ENCODE data around the gene TYW1B. TPM values are rescaled to one million over a fixed set of nuclear protein-coding genes. Genes with fewer than 3 reads are reported as not detected.
"Not testable (repeated sequence)": the region's sequence is repeated elsewhere in the genome, so short reads cannot be mapped to it uniquely, and the experiment has no call there.

TYW1B gene, protein sequence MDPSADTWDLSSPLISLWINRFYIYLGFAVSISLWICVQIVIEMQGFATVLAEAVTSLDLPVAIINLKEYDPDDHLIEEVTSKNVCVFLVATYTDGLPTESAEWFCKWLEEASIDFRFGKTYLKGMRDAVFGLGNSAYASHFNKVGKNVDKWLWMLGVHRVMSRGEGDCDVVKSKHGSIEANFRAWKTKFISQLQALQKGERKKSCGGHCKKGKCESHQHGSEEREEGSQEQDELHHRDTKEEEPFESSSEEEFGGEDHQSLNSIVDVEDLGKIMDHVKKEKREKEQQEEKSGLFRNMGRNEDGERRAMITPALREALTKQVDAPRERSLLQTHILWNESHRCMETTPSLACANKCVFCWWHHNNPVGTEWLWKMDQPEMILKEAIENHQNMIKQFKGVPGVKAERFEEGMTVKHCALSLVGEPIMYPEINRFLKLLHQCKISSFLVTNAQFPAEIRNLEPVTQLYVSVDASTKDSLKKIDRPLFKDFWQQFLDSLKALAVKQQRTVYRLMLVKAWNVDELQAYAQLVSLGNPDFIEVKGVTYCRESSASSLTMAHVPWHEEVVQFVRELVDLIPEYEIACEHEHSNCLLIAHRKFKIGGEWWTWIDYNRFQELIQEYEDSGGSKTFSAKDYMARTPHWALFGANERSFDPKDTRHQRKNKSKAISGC
- total RNA-seq (2021) (2.6 TPM in 2 replicates), Bru-seq, nascent RNA (percentile 57 among the genes with signal in this experiment), BruChase-seq, experiment 1, labeled RNA remaining after a 2-hour chase (percentile 51 among the genes with signal in this experiment), BruChase-seq, experiment 2, labeled RNA remaining after a 6-hour chase (percentile 56 among the genes with signal in this experiment)
- long read RNA-seq, result 0 reads

DNA sequence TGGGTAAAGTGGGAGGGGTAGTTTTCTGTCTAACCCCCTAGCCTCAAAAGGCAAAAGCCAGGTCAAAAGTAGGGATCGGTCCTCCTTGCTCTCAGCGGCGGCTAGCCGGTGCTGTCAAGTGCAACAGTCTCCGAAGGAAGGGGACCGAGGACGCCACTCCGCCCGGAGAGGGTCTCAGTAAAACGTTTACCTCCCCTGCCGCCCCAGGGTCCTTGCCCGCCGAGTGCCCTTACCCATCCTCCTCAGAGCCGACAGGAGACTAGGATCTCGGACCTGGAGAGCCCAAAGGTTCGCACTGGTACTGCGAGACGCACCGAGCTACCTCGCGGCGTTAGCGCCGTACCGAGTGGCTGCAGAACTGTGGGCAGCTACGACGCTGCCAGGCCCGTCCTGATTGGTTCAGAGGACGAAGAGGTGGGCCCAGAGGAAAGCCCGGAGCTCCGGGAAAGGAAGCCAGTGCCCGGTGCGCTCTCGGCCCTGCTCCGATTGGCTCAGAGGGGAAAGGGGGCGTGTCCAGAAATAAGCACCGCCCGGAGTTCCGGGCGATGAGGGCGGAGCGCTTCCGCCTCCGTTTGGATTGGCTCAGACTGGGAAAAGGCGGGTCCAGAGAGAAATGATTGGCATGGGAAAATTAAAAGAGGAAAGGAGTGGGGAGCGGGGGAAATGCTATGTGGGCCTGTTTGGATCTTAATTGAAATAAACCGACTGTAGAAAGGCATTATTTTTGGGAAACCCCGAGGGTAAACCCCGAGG lies at the start of gene TYW1B:
Gene TYW1B, minus strand, starts transcription at position 362 of the 753 bp plus-strand sequence. Its CDS starts 125 bp downstream, at position 237.
- H3K27ac ChIP-seq (ENCODE audit: low read depth, low read length, poor library complexity, severe bottlenecking), result peak within 1 kb of the TSS; percentile 51
- H3K36me3 ChIP-seq (ENCODE audit: insufficient read depth, low read length, poor library complexity, severe bottlenecking); H3K27me3 ChIP-seq (replicated peaks; ENCODE audit: insufficient read depth, low read depth, low read length, poor library complexity); H3K4me1 ChIP-seq (ENCODE audit: insufficient read depth, low read length, poor library complexity, severe bottlenecking); POLR2A ChIA-PET (ENCODE audit: low non-redundant PET); BruUV-seq (replicated peaks); H3K9me3 ChIP-seq (ENCODE audit: low read depth, low read length, poor library complexity, severe bottlenecking): not testable (repeated sequence)
- CTCF ChIA-PET, result interaction anchor here (0.6 kb wide), 1 partner anchor 1187 kb away, joined by 4 read pairs; no protein-coding TSS in a partner anchor
- peak within 1 kb of the TSS; percentile 71 for H3K4me3 ChIP-seq (ENCODE audit: low read depth, low read length, poor library complexity, severe bottlenecking)
- peak; percentile 98 for DNase-seq (ENCODE audit: low spot score)
- intact Hi-C loops (cut with micrococcal nuclease; ENCODE audit: unreplicated experiment), result loop anchor here (2.0 kb wide), 1 partner anchor 97 kb away; the partner anchor contains the start of gene POM121

GRCh38 chr7:72867591-72867990 lies 39.6 kb upstream of the TYW1B start:
- intact Hi-C loops (cut with micrococcal nuclease; ENCODE audit: unreplicated experiment); DNase-seq (ENCODE audit: low spot score); CTCF ChIA-PET; H3K36me3 ChIP-seq (ENCODE audit: insufficient read depth, low read length, poor library complexity, severe bottlenecking); POLR2A ChIA-PET (ENCODE audit: low non-redundant PET); H3K27me3 ChIP-seq (replicated peaks; ENCODE audit: insufficient read depth, low read depth, low read length, poor library complexity); H3K27ac ChIP-seq (ENCODE audit: low read depth, low read length, poor library complexity, severe bottlenecking); H3K9me3 ChIP-seq (ENCODE audit: low read depth, low read length, poor library complexity, severe bottlenecking); H3K4me3 ChIP-seq (ENCODE audit: low read depth, low read length, poor library complexity, severe bottlenecking); H3K4me1 ChIP-seq (ENCODE audit: insufficient read depth, low read length, poor library complexity, severe bottlenecking); BruUV-seq (replicated peaks): not testable (repeated sequence)

- H3K4me1 ChIP-seq (ENCODE audit: insufficient read depth, low read length, poor library complexity, severe bottlenecking); POLR2A ChIA-PET (ENCODE audit: low non-redundant PET); H3K9me3 ChIP-seq (ENCODE audit: low read depth, low read length, poor library complexity, severe bottlenecking); CTCF ChIA-PET; H3K36me3 ChIP-seq (ENCODE audit: insufficient read depth, low read length, poor library complexity, severe bottlenecking); H3K27ac ChIP-seq (ENCODE audit: low read depth, low read length, poor library complexity, severe bottlenecking); H3K4me3 ChIP-seq (ENCODE audit: low read depth, low read length, poor library complexity, severe bottlenecking); intact Hi-C loops (cut with micrococcal nuclease; ENCODE audit: unreplicated experiment); H3K27me3 ChIP-seq (replicated peaks; ENCODE audit: insufficient read depth, low read depth, low read length, poor library complexity); BruUV-seq (replicated peaks); DNase-seq (ENCODE audit: low spot score): not testable (repeated sequence)
These were observed 30.9 kb upstream of the TYW1B start for GRCh38 chr7:72858846-72859400.

DNA sequence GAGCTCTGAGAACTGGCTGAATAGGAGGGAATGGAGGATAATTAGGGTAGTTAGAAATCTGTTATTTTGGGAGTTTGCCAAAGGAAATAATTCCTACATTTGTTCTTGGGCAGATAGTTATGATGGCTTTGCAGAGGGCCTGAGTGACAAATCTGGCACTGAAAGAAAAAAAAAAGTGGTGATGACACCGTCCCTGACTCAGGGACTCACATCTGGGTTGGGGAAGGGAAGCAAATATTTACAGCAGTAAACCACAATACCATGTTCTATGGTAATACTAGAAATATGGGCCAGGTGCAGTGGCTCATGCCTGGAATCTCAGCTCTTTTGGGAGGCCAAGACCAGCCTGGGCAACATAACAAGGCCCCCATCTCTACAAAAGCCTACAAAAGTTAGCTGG lies 29.9 kb upstream of the TYW1B start:
- POLR2A ChIA-PET (ENCODE audit: low non-redundant PET); H3K27ac ChIP-seq (ENCODE audit: low read depth, low read length, poor library complexity, severe bottlenecking); intact Hi-C loops (cut with micrococcal nuclease; ENCODE audit: unreplicated experiment); H3K9me3 ChIP-seq (ENCODE audit: low read depth, low read length, poor library complexity, severe bottlenecking); DNase-seq (ENCODE audit: low spot score); H3K27me3 ChIP-seq (replicated peaks; ENCODE audit: insufficient read depth, low read depth, low read length, poor library complexity); H3K4me3 ChIP-seq (ENCODE audit: low read depth, low read length, poor library complexity, severe bottlenecking); CTCF ChIA-PET; H3K36me3 ChIP-seq (ENCODE audit: insufficient read depth, low read length, poor library complexity, severe bottlenecking); BruUV-seq (replicated peaks); H3K4me1 ChIP-seq (ENCODE audit: insufficient read depth, low read length, poor library complexity, severe bottlenecking): not testable (repeated sequence)

- H3K36me3 ChIP-seq (ENCODE audit: insufficient read depth, low read length, poor library complexity, severe bottlenecking); POLR2A ChIA-PET (ENCODE audit: low non-redundant PET); intact Hi-C loops (cut with micrococcal nuclease; ENCODE audit: unreplicated experiment); H3K27me3 ChIP-seq (replicated peaks; ENCODE audit: insufficient read depth, low read depth, low read length, poor library complexity); H3K9me3 ChIP-seq (ENCODE audit: low read depth, low read length, poor library complexity, severe bottlenecking); H3K4me3 ChIP-seq (ENCODE audit: low read depth, low read length, poor library complexity, severe bottlenecking); H3K27ac ChIP-seq (ENCODE audit: low read depth, low read length, poor library complexity, severe bottlenecking); CTCF ChIA-PET; DNase-seq (ENCODE audit: low spot score); H3K4me1 ChIP-seq (ENCODE audit: insufficient read depth, low read length, poor library complexity, severe bottlenecking); BruUV-seq (replicated peaks): not testable (repeated sequence)
These were observed 27.3 kb upstream of the TYW1B start for GRCh38 chr7:72855261-72855660.

DNA sequence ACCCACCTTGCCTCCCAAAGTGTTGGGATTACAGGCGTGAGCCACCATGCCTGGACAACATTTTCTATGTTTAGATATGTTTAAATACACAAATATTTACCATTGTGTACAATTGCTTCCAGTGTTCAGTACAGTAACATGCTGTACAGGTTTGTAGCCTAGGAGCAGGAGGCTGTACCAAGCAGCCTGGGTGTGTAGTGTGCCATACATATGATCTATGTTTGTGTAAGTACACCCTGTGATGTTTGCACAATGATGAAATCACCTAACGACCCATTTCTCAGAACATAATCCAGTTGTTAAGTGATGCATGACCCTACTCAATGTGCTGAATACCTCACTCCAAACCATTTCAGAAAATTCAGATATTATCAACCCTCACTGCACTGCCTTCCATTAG lies 24.9 kb upstream of the TYW1B start:
- H3K9me3 ChIP-seq (ENCODE audit: low read depth, low read length, poor library complexity, severe bottlenecking); DNase-seq (ENCODE audit: low spot score); BruUV-seq (replicated peaks); CTCF ChIA-PET; H3K36me3 ChIP-seq (ENCODE audit: insufficient read depth, low read length, poor library complexity, severe bottlenecking); POLR2A ChIA-PET (ENCODE audit: low non-redundant PET); H3K4me3 ChIP-seq (ENCODE audit: low read depth, low read length, poor library complexity, severe bottlenecking); H3K4me1 ChIP-seq (ENCODE audit: insufficient read depth, low read length, poor library complexity, severe bottlenecking); intact Hi-C loops (cut with micrococcal nuclease; ENCODE audit: unreplicated experiment); H3K27me3 ChIP-seq (replicated peaks; ENCODE audit: insufficient read depth, low read depth, low read length, poor library complexity); H3K27ac ChIP-seq (ENCODE audit: low read depth, low read length, poor library complexity, severe bottlenecking): not testable (repeated sequence)

GRCh38 chr7:72850746-72851145 lies 22.7 kb upstream of the TYW1B start:
- H3K9me3 ChIP-seq (ENCODE audit: low read depth, low read length, poor library complexity, severe bottlenecking); H3K27ac ChIP-seq (ENCODE audit: low read depth, low read length, poor library complexity, severe bottlenecking); H3K27me3 ChIP-seq (replicated peaks; ENCODE audit: insufficient read depth, low read depth, low read length, poor library complexity); H3K36me3 ChIP-seq (ENCODE audit: insufficient read depth, low read length, poor library complexity, severe bottlenecking); BruUV-seq (replicated peaks); CTCF ChIA-PET; POLR2A ChIA-PET (ENCODE audit: low non-redundant PET); DNase-seq (ENCODE audit: low spot score); H3K4me3 ChIP-seq (ENCODE audit: low read depth, low read length, poor library complexity, severe bottlenecking); intact Hi-C loops (cut with micrococcal nuclease; ENCODE audit: unreplicated experiment); H3K4me1 ChIP-seq (ENCODE audit: insufficient read depth, low read length, poor library complexity, severe bottlenecking): not testable (repeated sequence)
